ENCODE results near the gene FAM20C. TPM values are rescaled to one million over a fixed set of nuclear protein-coding genes. Genes with fewer than 3 reads are reported as not detected.

The FAM20C gene
- total and polyA plus RNA-seq, 10 of the 15 experiments (the other 5 are each of a cell fraction or from before 2014, with no cell fraction given) = 0.44 TPM; not detected in 9

- no peak for ATAC-seq
- Histone ChIP-seq H3K9ac (ENCODE audit: control insufficient read depth, insufficient read depth, low read length) (no peak overlapping the region), H3K79me2 (ENCODE audit: control insufficient read depth, insufficient read depth, low read length) (no peaks in the 10 kb centered on the region), H3K9me3 (replicated peaks; ENCODE audit: control insufficient read depth, insufficient read depth, low read length) (no peaks in the 10 kb centered on the region; the same call in 2 of the 3 replicates), H2AFZ (ENCODE audit: control insufficient read depth, low read depth, low read length) (no peak overlapping the region), H3K4me3 (no peak overlapping the region), H3K27ac (ENCODE audit: control insufficient read depth, insufficient read depth) (no peak overlapping the region), H3K27me3 (replicated peaks in 1 of 2; ENCODE audit: control insufficient read depth in 2 of 2, insufficient read depth in 2 of 2, low read length in 1 of 2) (no peaks in the 10 kb centered on the region; a peak in 1 of 4 replicates), H3K4me2 (ENCODE audit: control insufficient read depth, insufficient read depth) (no peak overlapping the region), H3K36me3 (ENCODE audit: control insufficient read depth in 2 of 2, insufficient read depth in 2 of 2, low read length in 1 of 2) (no peaks in the 10 kb centered on the region), H4K20me1 (ENCODE audit: control insufficient read depth, insufficient read depth) (no peaks in the 10 kb centered on the region), H3K4me1 (ENCODE audit: control insufficient read depth, insufficient read depth, low read length) (no peaks in the 10 kb centered on the region)
- ChIA-PET SMC1A (ENCODE audit: uncharacterized antibody, unreplicated experiment) (no interaction called here), CTCF (no interaction called here), POLR2A (no interaction called here), RAD21 (ENCODE audit: unreplicated experiment) (no interaction called here)
- no peak for TF ChIP-seq BRCA1 (IDR thresholded peaks at IDR 0.05; ENCODE audit: low read depth, low read length)
- TF ChIP-seq MTA2 (IDR thresholded peaks at IDR 0.05; ENCODE audit: low read depth) = no peak
- no peak for TF ChIP-seq NKRF (conservative IDR thresholded peaks at IDR 0.05)
- no peak for TF ChIP-seq PAX8 (IDR thresholded peaks at IDR 0.05)
- no peak for TF ChIP-seq ZBTB40 (IDR thresholded peaks at IDR 0.05; ENCODE audit: borderline replicate concordance)
- TF ChIP-seq EP300 (IDR thresholded peaks at IDR 0.05; ENCODE audit: borderline replicate concordance in 1 of 2, control insufficient read depth in 1 of 2, low read depth in 2 of 2, low read length in 2 of 2) = no peak
- no peak for TF ChIP-seq HDGF (IDR thresholded peaks at IDR 0.05)
- TF ChIP-seq RBBP5 (conservative IDR thresholded peaks at IDR 0.05) = no peak
- no peak for TF ChIP-seq TBL1XR1 (IDR thresholded peaks at IDR 0.05; ENCODE audit: low read depth, low read length)
- no peak for TF ChIP-seq LARP7 (IDR thresholded peaks at IDR 0.05)
- no peak for TF ChIP-seq FOS (IDR thresholded peaks at IDR 0.05; ENCODE audit: borderline replicate concordance, extremely low read depth, insufficient read length)
- TF ChIP-seq POLR2AphosphoS2 (IDR thresholded peaks at IDR 0.05; ENCODE audit: low read depth, low read length) = no peak
- TF ChIP-seq RAD21 (IDR thresholded peaks at IDR 0.05; ENCODE audit: insufficient read depth, low read depth, low read length) = no peak
- no peak for TF ChIP-seq MEF2A (IDR thresholded peaks at IDR 0.05; ENCODE audit: insufficient read depth, low read depth, low read length)
- TF ChIP-seq ZNF217 (IDR thresholded peaks at IDR 0.05) = no peak
- 50% methylated on average over 9 of the region's 20 CpGs for WGBS (ENCODE audit: insufficient coverage, insufficient replicate concordance, low lambda C conversion rate, missing lambda C conversion rate)
- FAIRE-seq = no peak
- BruUV-seq (replicated peaks) = no TSS peak
- DNase-seq (ENCODE audit: low read depth, low spot score) = no peak
- intact Hi-C loops (cut with micrococcal nuclease; ENCODE audit: unreplicated experiment) = no loop called here
- in situ Hi-C loops (cut with MboI) = no loop called here
Observed at GRCh38 chr7:296373-296945, 104.1 kb downstream of the FAM20C start.
